AG09309 (cell line): ENCODE data around the gene IQCM.

Experiments
- DNase-seq: peaks from one replicate; pipeline ENCODE4 v3.0.0-alpha.2; 2010; ENCODE audit warnings: low read depth
- H3K4me3 ChIP-seq: 2 replicates; pipeline ENCODE4 v1.5.1; 2011; ENCODE audit warnings: mild to moderate bottlenecking, low read depth, low read length, moderate library complexity; ENCODE audit not compliant: control insufficient read depth
- TF ChIP-seq, protein P1 (sequence below): IDR thresholded peaks from 2 replicates; pipeline ENCODE4 v1.5.1; 2011; ENCODE audit warnings: mild to moderate bottlenecking, low read depth, low read length, inconsistent platforms; ENCODE audit not compliant: insufficient read depth, control insufficient read depth; ENCODE audit errors: missing control alignments

Gene IQCM

GRCh38 chr4:149630064-149630463, 185.6 kb downstream of the IQCM start:
- DNase-seq: no peak
- H3K4me3 ChIP-seq: no peak overlapping the region
- TF ChIP-seq, protein P1, sequence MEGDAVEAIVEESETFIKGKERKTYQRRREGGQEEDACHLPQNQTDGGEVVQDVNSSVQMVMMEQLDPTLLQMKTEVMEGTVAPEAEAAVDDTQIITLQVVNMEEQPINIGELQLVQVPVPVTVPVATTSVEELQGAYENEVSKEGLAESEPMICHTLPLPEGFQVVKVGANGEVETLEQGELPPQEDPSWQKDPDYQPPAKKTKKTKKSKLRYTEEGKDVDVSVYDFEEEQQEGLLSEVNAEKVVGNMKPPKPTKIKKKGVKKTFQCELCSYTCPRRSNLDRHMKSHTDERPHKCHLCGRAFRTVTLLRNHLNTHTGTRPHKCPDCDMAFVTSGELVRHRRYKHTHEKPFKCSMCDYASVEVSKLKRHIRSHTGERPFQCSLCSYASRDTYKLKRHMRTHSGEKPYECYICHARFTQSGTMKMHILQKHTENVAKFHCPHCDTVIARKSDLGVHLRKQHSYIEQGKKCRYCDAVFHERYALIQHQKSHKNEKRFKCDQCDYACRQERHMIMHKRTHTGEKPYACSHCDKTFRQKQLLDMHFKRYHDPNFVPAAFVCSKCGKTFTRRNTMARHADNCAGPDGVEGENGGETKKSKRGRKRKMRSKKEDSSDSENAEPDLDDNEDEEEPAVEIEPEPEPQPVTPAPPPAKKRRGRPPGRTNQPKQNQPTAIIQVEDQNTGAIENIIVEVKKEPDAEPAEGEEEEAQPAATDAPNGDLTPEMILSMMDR: no peak

DNA sequence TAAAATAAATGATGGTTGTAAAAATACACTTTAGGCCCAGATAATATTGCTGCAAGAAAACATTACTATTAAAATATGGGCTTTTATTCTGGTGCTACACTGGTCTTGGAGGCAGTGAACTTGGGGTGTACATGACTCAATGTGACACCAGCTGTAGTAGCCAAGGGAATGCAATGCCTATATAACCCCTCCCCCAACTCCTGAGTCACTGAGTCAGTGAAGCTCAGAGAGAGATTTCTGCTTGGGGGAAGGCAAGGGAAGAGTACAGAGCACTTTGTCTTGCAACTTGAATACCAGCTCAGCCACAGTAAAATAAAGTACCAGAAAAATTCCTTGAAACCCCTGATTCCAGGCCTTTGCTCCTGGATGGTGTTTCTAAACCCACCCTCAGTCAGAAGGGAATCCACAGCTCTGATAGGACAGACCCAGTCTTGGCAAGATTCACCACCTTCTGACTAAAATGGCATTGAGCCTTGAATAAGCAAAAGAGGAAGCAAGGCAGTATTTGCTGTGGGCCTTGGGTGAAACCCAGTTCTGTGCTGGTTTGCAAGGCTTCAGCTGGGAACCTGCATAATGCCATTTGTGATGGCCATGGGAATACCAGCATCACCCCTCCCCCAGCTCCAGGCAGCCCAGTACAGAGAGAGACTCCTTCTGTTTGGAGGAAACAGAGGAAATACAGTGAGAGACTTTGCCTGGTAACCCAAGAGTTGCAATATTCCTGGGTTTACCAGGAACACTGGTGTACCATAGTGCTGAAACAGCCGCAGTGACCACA, 209.9 kb downstream of the IQCM start:
- H3K4me3 ChIP-seq: no peak overlapping the region
- DNase-seq: no peak
- TF ChIP-seq, protein P1: no peak

- H3K4me3 ChIP-seq: no peak overlapping the region
- DNase-seq: no peak
- TF ChIP-seq, protein P1: no peak
Measured at GRCh38 chr4:149604827-149605226, 210.8 kb downstream of the IQCM start.

DNA sequence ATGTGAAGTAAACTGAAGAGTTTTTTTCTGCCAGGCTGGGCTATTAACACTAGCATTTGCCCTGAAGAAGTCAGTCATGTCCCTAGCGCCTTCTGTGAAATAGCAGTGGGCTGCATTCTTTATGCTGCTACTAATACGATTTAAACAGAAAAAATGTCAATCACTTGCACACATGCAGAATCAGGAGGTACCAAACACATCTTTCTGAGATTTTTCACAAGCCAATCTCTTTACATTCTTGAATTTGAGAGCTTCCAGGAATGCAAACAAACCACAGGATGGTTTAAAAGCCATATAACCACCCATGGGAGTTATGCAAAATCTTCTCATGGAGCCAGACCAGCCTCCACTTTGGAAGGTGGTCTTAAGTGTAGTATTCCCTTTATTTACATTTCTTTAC, 220.1 kb downstream of the IQCM start:
- no peak overlapping the region for H3K4me3 ChIP-seq
- TF ChIP-seq, protein P1: no peak
- no peak for DNase-seq

DNA sequence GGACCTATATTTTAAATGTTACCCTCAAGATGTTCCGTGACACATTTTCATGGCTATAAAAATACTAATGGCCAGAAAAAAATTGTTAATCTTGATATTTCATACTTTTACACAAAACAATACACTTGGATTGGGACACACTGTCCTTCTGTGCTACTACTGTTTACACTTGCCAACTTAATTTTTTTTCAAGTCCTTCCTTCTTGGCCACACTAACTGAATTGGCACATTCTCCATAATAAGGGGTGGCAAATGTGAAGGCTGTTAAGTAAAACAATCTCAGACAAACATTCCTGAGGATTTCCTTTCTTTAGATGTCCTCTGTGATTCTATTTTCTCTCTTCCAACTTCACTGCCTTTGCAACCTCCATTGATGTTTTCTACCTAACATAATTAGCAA, 225.8 kb downstream of the IQCM start:
- H3K4me3 ChIP-seq: no peak overlapping the region
- TF ChIP-seq, protein P1: no peak
- DNase-seq: no peak

GRCh38 chr4:149584722-149585121, 230.9 kb downstream of the IQCM start:
- TF ChIP-seq, protein P1: no peak
- H3K4me3 ChIP-seq: no peak overlapping the region
- DNase-seq: no peak
